ENCODE data around the gene SYNGR4.
A peak's percentile ranks its signal among the peaks of the same experiment; 100 is the strongest.
"Not testable (repeated sequence)": the region's sequence is repeated elsewhere in the genome, so short reads cannot be mapped to it uniquely, and the experiment has no call there.

Gene SYNGR4

DNA sequence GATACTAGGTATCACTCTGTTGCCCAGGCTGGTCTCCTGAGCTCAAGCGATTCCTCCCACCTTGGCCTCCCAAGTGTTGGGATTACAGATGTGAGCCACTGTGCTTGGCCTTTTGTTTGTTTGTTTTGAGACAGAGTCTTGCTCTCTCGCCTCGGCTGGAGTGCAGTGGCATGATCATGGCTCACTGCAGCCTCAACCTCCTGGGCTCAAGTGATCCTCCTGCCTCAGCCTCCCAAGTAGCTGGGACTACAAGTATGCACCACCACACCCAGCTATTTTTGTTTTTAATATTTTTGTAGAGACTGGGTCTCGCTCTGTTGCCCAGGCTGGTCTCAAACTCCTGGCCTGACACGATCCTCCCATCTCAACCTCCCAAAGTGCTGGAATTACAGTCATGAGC, 7.6 kb downstream of the SYNGR4 start:
- DNase-seq, result not testable (repeated sequence)

- DNase-seq, result no peak
These were observed 8.7 kb downstream of the SYNGR4 start for GRCh38 chr19:48372904-48373303.

DNA sequence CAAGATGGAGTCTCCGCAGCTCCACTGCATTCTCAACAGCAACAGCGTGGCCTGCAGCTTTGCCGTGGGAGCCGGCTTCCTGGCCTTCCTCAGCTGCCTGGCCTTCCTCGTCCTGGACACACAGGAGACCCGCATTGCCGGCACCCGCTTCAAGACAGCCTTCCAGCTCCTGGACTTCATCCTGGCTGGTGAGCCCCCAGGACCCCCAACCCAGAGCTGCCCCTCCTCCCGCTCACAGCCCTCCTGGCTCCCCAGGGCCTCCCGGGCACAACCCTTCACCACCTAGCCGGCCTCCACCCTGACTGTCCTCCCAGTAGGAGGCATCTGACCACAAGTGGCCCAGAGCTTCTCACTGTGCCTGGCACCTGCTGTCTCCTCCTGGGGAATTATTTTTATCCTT, 9.4 kb downstream of the SYNGR4 start:
- no peak for DNase-seq

DNA sequence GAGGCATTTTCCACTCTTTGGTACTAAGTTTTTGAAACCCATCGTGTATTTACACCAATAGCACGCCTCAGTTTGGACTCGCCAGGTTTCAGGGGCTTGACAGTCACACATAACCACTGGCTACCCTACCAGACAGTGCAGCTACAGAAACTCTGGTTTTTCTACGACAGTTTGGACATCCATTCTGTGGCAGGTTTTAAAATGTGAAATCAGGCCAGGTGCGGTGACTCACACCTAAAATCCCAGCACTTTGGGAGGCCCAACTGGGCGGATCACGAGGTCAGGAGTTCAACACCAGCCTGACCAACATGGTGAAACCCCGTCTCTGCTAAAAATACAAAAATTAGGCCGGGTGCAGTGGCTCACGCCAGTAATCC, 14.0 kb downstream of the SYNGR4 start:
- no peak for DNase-seq

- DNase-seq, result no peak
These were observed 14.9 kb downstream of the SYNGR4 start for GRCh38 chr19:48379058-48379457.

DNA sequence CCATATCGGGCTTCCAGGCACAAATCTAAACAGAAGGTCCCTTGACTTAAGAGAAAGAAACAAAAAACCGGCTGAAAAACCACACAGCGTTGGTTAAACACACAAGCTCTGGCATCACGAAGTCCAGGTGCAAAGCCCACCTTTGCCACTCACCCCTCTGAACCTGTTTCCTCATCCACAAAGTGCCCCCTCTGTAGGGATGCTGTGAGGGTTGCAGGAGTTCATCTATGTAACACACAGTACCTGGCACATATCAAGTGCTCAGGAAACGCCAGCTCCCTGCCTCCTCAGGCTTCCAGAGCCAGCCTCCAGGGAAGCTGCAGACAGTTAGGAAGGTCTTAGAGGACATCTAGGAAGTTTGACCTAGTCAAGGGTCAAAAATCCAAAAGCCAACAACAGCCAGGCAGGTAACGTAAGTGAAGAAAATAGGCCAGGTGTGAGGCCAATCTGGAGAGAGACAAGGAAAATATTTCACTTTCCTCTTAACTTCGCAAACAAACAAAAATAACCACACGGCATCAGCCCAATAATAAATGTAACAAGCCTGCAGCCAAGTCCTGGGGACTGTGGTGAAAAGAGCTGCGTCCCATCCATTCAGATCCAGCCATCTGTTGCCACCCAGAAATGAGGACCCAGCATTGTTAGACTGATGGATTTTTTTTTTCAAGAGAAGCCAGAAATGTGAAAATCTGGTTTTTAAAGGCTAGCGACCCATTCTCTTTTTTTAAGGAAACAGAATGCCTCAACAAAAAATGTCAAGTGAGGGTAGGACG, 17.2 kb downstream of the SYNGR4 start:
- DNase-seq, result no peak

- no peak for DNase-seq
These were observed 18.1 kb downstream of the SYNGR4 start for GRCh38 chr19:48382286-48382685.

- no peak for DNase-seq
These were observed 21.4 kb downstream of the SYNGR4 start for GRCh38 chr19:48385461-48386087.

GRCh38 chr19:48386981-48387380, 22.8 kb downstream of the SYNGR4 start:
- no peak for DNase-seq

DNA sequence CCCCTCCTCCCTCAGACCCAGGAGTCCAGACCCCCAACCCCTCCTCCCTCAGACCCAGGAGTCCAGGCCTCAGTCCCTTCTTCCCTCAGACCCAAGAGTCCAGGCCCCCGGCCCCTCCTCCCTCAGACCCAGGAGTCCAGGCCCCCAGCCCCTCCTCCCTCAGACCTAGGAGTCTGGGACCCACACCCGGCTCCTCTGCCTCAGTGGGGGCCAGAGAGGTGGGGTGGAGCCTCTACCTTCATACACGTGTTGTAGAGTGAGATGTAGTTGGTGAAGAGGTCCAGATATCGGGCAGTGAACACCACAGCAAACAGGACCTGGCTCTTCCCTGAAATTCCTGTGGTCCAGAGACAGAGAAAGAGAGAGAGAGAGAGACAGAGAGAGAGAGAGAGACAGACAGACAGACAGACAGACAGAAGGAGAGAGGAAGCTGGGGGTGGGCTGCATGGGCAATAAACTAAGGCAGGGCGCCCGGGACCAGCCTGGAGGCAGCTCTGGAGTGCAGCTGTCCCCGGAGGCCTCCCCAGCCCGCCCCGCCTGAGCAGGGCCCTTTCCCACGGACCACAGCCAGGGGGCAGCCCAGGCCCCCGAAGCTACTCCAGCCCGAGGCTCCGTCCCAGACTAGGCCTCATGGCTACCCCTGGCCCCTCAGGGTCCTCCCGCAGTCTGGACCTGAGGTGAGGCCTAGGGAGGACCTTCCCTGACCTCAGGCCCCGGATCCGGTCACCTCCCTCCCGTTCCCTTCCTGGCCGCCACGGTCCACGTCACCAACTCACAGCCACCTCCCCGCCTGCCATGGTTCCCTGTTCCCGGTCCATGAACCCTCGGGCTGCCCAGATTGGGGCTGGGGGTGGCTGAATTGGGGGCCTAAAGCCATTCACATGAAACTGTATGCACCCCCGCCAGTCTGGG, 26.3 kb downstream of the SYNGR4 start:
- DNase-seq, result peak; percentile 86

- peak; percentile 88 for DNase-seq
These were observed 27.2 kb downstream of the SYNGR4 start, which contains the start of gene KDELR1 for GRCh38 chr19:48391100-48392005. Gene KDELR1 (minus strand): TSS chr19:48391551. CDS start chr19:48391358, 193 bp downstream.

DNA sequence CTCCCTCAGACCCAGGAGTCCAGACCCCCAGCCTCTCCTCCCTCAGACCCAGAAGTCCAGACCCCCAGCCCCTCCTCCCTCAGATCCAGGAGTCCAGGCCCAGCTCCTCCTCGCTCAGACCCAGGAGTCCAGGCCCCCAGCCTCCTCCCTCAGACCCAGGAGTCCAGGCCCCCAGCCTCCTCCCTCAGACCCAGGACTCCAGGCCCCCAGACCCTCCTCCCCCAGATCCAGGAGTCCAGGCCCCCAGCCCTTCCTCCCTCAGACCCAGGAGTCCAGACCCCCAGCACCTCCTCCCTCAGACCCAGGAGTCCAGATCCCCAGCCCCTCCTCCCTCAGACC, 27.8 kb downstream of the SYNGR4 start:
- DNase-seq, result not testable (repeated sequence)

DNA sequence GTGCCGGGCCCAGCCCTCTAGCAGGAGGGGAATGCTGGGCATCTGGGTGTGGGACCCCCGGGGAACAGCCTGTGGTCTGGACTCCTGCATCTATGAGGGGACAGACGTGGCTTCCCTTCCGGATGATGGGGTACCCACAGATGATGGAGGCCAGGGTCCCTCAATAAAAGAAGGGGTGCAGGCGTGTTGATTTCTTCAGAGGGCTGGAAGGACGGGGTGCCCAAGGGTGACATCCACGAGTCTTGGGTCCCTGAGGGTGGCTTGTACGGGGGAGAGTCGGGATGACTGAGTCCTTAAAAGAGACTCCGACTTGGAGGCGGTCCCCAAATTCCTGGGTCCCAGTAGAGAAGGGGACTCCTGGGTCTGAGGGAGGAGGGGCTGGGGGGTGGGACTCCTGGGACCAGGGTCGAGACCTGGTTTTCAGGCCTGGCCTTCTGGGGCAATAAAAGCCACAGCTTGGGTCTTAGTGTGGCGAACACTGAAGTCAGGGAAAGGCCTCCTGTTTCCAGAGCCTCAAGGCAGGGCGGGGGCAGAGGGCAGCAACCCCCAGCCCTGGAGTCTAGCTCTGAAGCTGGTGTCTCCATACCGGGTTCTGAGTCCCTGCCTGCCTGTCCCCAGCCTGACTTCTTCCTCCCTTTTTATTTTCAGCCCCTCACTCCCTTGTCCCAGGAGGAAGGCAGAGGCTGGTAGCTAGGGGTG, 28.8 kb downstream of the SYNGR4 start:
- no peak for DNase-seq

- DNase-seq, result peak; percentile 69
These were observed 29.6 kb downstream of the SYNGR4 start, which contains the start of gene GRIN2D for GRCh38 chr19:48393559-48394330. Gene GRIN2D (plus strand): TSS chr19:48393668. CDS start chr19:48398393, 4,725 bp downstream.

- DNase-seq, result no peak
These were observed 30.4 kb downstream of the SYNGR4 start for GRCh38 chr19:48394331-48395169.

DNA sequence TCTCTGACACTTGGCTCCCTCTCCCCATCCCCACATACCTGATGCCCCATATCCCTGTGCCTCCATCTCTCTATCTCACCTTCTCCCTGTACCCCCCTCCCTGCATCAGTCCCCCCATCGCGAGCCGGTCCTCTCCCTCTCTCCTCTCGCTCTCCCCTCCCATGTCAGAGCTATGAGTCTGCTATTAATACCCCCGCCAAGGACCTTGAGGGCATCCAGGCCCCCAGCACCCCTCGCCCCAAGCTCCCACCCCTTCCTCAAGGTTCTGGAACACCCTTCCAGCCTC, 30.9 kb downstream of the SYNGR4 start:
- DNase-seq, result no peak

- no peak for DNase-seq
These were observed 31.3 kb downstream of the SYNGR4 start for GRCh38 chr19:48395499-48395898.

GRCh38 chr19:48396016-48396823, 32.1 kb downstream of the SYNGR4 start:
- DNase-seq, result no peak

- no peak for DNase-seq
These were observed 32.6 kb downstream of the SYNGR4 start for GRCh38 chr19:48396824-48397176.
